ENCODE data around the gene MSN. TPM values are rescaled to one million over a fixed set of nuclear protein-coding genes. Genes with fewer than 3 reads are reported as not detected.

Gene MSN
- total and polyA plus RNA-seq, 10 of the 15 experiments (the other 5 are each of a cell fraction or from before 2014, with no cell fraction given), result 93.8 to 432 (median 270) TPM

GRCh38 chrX:65686236-65686635, 18.8 kb downstream of the MSN start:
- TF ChIP-seq BMI1 (IDR thresholded peaks at IDR 0.05; ENCODE audit: borderline replicate concordance), result no peak
- TF ChIP-seq, protein P1, sequence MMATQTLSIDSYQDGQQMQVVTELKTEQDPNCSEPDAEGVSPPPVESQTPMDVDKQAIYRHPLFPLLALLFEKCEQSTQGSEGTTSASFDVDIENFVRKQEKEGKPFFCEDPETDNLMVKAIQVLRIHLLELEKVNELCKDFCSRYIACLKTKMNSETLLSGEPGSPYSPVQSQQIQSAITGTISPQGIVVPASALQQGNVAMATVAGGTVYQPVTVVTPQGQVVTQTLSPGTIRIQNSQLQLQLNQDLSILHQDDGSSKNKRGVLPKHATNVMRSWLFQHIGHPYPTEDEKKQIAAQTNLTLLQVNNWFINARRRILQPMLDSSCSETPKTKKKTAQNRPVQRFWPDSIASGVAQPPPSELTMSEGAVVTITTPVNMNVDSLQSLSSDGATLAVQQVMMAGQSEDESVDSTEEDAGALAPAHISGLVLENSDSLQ (IDR thresholded peaks at IDR 0.05), result peak; percentile 20; the same call in 1 of the 2 replicates
- BruUV-seq (replicated peaks), result no TSS peak
- RAD21 ChIA-PET (ENCODE audit: unreplicated experiment), result interaction anchor here (0.7 to 9.6 kb wide), 6 partner anchors 8 to 90 kb away, joined by 4 to 109 read pairs (median 9); partner anchors contain the start of gene MSN
- POLR2A ChIA-PET, result interaction anchor here (0.7 to 5.1 kb wide), 7 partner anchors 9 to 18 kb away, joined by 3 to 26 read pairs (median 4); no protein-coding TSS in a partner anchor
- ATAC-seq, result no peak
- Histone ChIP-seq H3K9ac (ENCODE audit: control insufficient read depth, insufficient read depth, low read length) (no peak overlapping the region), H3K4me2 (ENCODE audit: control insufficient read depth, insufficient read depth) (peak overlapping the region; percentile 57), H3K4me1 (ENCODE audit: control insufficient read depth, insufficient read depth, low read length) (peaks cover 48% of the 10 kb centered on the region), H3K79me2 (ENCODE audit: control insufficient read depth, insufficient read depth, low read length) (peaks cover 82% of the 10 kb centered on the region), H3K27ac (ENCODE audit: control insufficient read depth, insufficient read depth) (peak overlapping the region; percentile 55), H3K36me3 (ENCODE audit: control insufficient read depth in 2 of 2, insufficient read depth in 2 of 2, low read length in 1 of 2) (peaks cover 0 to 1% of the 10 kb centered on the region in 2 experiments; a peak in 3 of 4 replicates), H4K20me1 (ENCODE audit: control insufficient read depth, insufficient read depth) (no peaks in the 10 kb centered on the region; the same call in none of the 2 replicates), H3K4me3 (no peak overlapping the region), H2AFZ (ENCODE audit: control insufficient read depth, low read depth, low read length) (no peak overlapping the region), H3K9me3 (replicated peaks; ENCODE audit: control insufficient read depth, insufficient read depth, low read length) (no peaks in the 10 kb centered on the region), H3K27me3 (replicated peaks in 1 of 2; ENCODE audit: control insufficient read depth in 2 of 2, insufficient read depth in 2 of 2, low read length in 1 of 2) (no peaks in the 10 kb centered on the region)
- no peak for FAIRE-seq
- intact Hi-C loops (cut with micrococcal nuclease; ENCODE audit: unreplicated experiment) (no loop called here), in situ Hi-C loops (cut with MboI) (no loop called here)
- SMC1A ChIA-PET (ENCODE audit: uncharacterized antibody, unreplicated experiment), result interaction anchor here (0.8 to 9.0 kb wide), 9 partner anchors 8 to 105 kb away, joined by 3 to 112 read pairs (median 12); partner anchors contain the start of gene MSN
- CTCF ChIA-PET, result interaction anchor here (1.1 to 4.4 kb wide), 5 partner anchors 12 to 90 kb away, joined by 4 to 26 read pairs (median 5); no protein-coding TSS in a partner anchor
- DNase-seq (ENCODE audit: low read depth, low spot score), result no peak

DNA sequence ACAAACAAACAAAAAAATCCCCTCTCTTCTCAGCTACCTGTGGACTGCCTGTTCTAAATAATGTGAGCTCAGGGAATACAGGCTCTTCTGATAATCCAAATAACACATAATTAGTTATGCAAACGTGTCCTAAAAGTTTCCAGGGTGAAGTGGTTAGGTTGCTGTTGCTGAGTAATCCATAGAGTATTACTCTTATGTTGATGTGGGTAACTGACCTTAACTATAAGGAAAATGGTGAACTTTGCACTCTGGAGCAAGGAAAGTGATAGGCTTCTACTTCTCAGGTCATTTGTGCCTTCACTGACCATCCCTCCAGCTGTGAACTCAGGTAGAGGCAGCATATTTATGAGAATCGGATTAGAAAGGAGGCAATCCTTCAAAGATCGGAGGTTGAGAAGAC, 19.9 kb downstream of the MSN start:
- 51% methylated on average over 3 of the region's 3 CpGs for WGBS (ENCODE audit: insufficient coverage, insufficient replicate concordance, low lambda C conversion rate, missing lambda C conversion rate)
- Histone ChIP-seq H3K27me3 (replicated peaks in 1 of 2; ENCODE audit: control insufficient read depth in 2 of 2, insufficient read depth in 2 of 2, low read length in 1 of 2) (no peaks in the 10 kb centered on the region), H3K27ac (ENCODE audit: control insufficient read depth, insufficient read depth) (peak overlapping the region; percentile 35; the same call in 1 of the 2 replicates), H4K20me1 (ENCODE audit: control insufficient read depth, insufficient read depth) (no peaks in the 10 kb centered on the region; the same call in none of the 2 replicates), H3K4me1 (ENCODE audit: control insufficient read depth, insufficient read depth, low read length) (peaks cover 53% of the 10 kb centered on the region), H3K9me3 (replicated peaks; ENCODE audit: control insufficient read depth, insufficient read depth, low read length) (no peaks in the 10 kb centered on the region), H3K9ac (ENCODE audit: control insufficient read depth, insufficient read depth, low read length) (no peak overlapping the region), H3K4me2 (ENCODE audit: control insufficient read depth, insufficient read depth) (peak overlapping the region; percentile 57), H3K79me2 (ENCODE audit: control insufficient read depth, insufficient read depth, low read length) (peaks cover 84% of the 10 kb centered on the region), H3K4me3 (no peak overlapping the region), H2AFZ (ENCODE audit: control insufficient read depth, low read depth, low read length) (no peak overlapping the region), H3K36me3 (ENCODE audit: control insufficient read depth in 2 of 2, insufficient read depth in 2 of 2, low read length in 1 of 2) (peaks cover 0 to 1% of the 10 kb centered on the region in 2 experiments; a peak in 3 of 4 replicates)
- in situ Hi-C loops (cut with MboI), result no loop called here
- DNase-seq (ENCODE audit: low read depth, low spot score) (no peak), FAIRE-seq (no peak), ATAC-seq (peak; percentile 4; the same call in 2 of the 3 replicates)
- TF ChIP-seq IKZF2 (IDR thresholded peaks at IDR 0.05) (peak in 1 of 2 experiments; percentile 31; a peak in 1 of 4 replicates), RCOR1 (conservative IDR thresholded peaks at IDR 0.05; ENCODE audit: low read depth, low read length) (no peak), TAF1 (IDR thresholded peaks at IDR 0.05; ENCODE audit: borderline replicate concordance, low read depth, low read length) (no peak)
- intact Hi-C loops (cut with micrococcal nuclease; ENCODE audit: unreplicated experiment), result no loop called here
- POLR2A ChIA-PET, result interaction anchor here (1.7 to 5.1 kb wide), 5 partner anchors 9 to 18 kb away, joined by 4 to 26 read pairs (median 8); no protein-coding TSS in a partner anchor
- CTCF ChIA-PET, result interaction anchor here (1.1 to 4.4 kb wide), 4 partner anchors 10 to 91 kb away, joined by 4 to 26 read pairs (median 14); no protein-coding TSS in a partner anchor
- RAD21 ChIA-PET (ENCODE audit: unreplicated experiment), result interaction anchor here (1.0 to 9.6 kb wide), 6 partner anchors 9 to 356 kb away, joined by 3 to 109 read pairs (median 16); partner anchors contain the start of gene MSN
- no TSS peak for BruUV-seq (replicated peaks)
- SMC1A ChIA-PET (ENCODE audit: uncharacterized antibody, unreplicated experiment), result interaction anchor here (1.0 to 9.0 kb wide), 15 partner anchors 9 to 438 kb away, joined by 3 to 112 read pairs (median 6); partner anchors contain the start of gene MSN

Measured in GM12878 (cell line).